Right ventricle myocardium superior (tissue), 1 donor: ENCODE data around the gene CLTB. TPM values are rescaled to one million over a fixed set of nuclear protein-coding genes. Genes with fewer than 3 reads are reported as not detected.
"Not testable (repeated sequence)": the region's sequence is repeated elsewhere in the genome, so short reads cannot be mapped to it uniquely, and the experiment has no call there.

ENCODE experiments used
- ATAC-seq: fragments of 200-7000 bp; cut with Tn5 transposase; one replicate; pipeline ENCODE4 v1.9.1; 2020; ENCODE audit warnings: mild to moderate bottlenecking; ENCODE audit not compliant: poor library complexity
- DNase-seq: peaks from one replicate; pipeline ENCODE4 v3.0.0-alpha.2; 2020
- intact Hi-C: fragments of 100-400 bp; cut with DNase I; formaldehyde crosslinking; loops from one replicate; pipeline ENCODE4 v1.11.2; 2022
- long read RNA-seq: library from polyadenylated mRNA; unstranded; transcript quantifications from one replicate; pipeline ENCODE4 v2.0.0, GENCODE V29; 2021
- total RNA-seq: library from RNA; stranded (reverse); fragmentation: NEBNext Ultra II Directional; extraction: Animal tissue kit (Norgen Biotek cat#: 25700); gene quantifications from one replicate; pipeline ENCODE4 v1.2.1, GENCODE V29; 2021
- donor health status: DM: no; HTN: yes; CAD: no; lungs with severe emphysema.

CLTB gene
- 209 TPM for total RNA-seq
- long read RNA-seq, transcript CLTB-202 (5 exons, 1,161 nt) = major isoform, 365 of 377 reads
- long read RNA-seq, partial matches to known transcripts = 5 of 377 reads
- long read RNA-seq, other reads (novel, unspliced or antisense) = 4 of 377 reads

DNA sequence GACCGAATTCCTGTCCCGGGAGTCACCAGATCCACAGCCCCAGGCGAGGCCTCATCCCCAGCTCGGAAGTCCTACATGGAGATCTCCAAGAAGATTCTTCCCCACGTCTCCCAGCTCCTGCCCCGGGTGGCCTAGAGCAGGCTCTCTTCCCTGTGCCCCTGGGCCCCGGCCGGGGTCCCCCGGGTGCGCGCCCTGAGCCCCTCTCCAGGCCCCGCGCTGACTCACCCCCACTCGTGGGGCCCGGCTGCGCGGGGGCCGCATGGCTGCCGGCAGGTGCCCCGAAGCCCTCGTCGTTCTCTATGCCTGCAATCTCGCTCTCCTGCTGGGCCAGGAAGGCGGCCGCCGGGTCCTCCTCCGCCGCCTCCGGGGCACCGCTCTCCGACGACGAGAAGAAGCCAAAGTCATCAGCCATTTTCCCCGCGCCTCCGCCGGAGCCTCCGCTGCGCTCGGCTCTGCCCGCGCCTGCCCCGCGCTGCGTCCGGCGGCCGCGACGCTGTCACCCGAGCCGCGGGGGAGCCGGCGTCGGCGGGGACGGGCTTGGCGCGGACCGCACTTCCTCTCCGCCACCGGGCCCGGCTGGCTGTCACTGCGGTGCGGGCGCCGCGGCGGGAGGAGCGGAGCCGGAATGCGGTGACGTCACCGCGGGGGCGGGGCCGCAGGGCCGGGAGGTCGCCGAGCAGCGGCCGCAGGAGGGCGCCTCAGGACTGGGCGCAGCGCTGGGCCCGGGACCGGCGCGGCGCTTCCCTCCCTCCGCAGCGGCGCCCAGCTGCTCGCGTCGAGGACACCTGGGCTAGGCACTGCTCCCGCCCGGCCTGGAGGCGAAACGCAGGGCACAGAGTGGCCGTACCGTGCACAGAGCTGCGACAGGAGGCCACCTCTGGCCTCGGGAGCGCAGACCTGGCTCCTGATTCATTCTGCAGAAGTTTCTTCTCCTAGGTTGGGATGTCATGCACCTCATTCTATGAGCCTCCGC lies at the start of gene CLTB:
Gene CLTB (minus strand): TSS at position 588 of the 973 bp plus-strand sequence. CDS start 176 bp downstream, at position 412.
- intact Hi-C loops = loop anchor here (10.0 kb wide), 1 partner anchor 119 kb away; the partner anchor contains the start of gene RNF44
- DNase-seq = peak; percentile 96
- peak; percentile 97 for ATAC-seq

- intact Hi-C loops = no loop called here
- DNase-seq (no peak), ATAC-seq (no peak)
These were observed 46.9 kb upstream of the CLTB start for GRCh38 chr5:176463113-176463764.

GRCh38 chr5:176461349-176461748 lies 45.0 kb upstream of the CLTB start:
- ATAC-seq (no peak), DNase-seq (no peak)

DNA sequence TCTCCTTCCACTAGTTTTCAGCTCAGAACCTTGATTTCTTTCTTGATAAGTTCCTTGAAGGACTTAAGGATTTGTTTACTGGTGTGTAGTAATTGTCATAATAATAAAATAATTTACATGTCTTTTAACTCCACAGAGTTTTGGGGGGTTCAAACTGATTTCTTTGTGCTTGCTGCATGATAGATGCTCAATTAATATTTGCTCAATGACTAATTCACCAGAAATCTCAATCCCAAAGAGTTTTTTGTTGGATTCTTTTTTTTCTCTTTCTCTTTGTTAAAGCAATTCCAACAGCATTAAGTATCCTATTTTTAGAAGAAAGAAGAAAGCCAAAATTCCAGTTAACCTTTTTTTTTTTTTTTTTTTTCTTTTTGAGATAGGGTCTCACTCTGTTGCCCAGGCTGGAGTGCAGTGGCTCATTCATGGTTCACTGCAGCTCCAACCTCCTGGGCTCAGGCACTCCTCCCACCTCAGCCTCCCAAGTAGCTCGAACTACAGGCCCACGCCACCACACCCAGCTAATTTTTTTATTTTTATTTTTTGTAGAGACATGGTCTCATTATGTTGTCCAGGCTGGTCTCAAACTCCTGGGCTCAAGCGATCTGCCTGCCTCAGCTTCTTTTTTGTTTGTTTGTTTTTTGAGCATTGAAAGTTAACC lies 42.7 kb upstream of the CLTB start:
- no peak for DNase-seq
- intact Hi-C loops = no loop called here
- ATAC-seq = no peak

More at GRCh38 chr5:176461349-176461748, 45.0 kb upstream of the CLTB start:
- intact Hi-C loops = no loop called here

DNA sequence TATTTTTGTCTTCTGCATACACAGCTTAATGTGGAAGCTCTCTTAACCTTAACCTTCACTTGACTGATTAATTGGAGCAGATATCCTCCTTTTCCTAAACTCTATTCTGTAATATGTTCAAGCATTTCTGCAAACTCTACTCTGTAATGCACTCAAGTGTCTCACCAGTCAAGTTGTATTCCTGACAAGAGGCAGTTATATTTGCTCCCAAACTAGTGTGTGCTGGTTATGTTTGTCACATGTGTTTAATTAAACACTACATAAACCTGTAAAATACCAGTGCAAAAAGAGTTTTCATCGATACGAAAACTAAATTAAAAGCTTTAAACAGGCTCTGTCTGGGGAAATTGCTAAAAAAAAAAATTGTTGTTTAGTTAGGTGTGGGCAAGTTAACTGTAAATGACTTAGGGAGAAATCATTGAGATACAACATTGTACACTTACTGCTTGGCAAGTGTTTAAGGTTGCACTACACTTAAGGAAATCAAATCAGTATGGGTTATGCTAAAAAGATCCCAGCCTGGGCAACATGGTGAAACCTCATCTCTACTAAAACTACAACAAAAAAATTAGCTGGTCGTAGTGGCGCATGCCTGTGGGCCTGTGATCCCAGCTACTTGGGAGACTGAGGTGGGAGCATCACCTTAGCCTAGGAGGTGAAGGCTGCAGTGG lies 38.5 kb upstream of the CLTB start:
- intact Hi-C loops = no loop called here
- ATAC-seq (no peak), DNase-seq (no peak)

- intact Hi-C loops = no loop called here
- DNase-seq (no peak), ATAC-seq (no peak)
These were observed 33.7 kb upstream of the CLTB start for GRCh38 chr5:176450077-176450476.

- intact Hi-C loops = no loop called here
- DNase-seq (peak; percentile 98), ATAC-seq (peak; percentile 99)
These were observed 31.8 kb upstream of the CLTB start, which contains the start of gene FAF2 for GRCh38 chr5:176447978-176448608. TSS of gene FAF2 (plus strand) at chr5:176448385. CDS start at chr5:176448408, 23 bp downstream.

DNA sequence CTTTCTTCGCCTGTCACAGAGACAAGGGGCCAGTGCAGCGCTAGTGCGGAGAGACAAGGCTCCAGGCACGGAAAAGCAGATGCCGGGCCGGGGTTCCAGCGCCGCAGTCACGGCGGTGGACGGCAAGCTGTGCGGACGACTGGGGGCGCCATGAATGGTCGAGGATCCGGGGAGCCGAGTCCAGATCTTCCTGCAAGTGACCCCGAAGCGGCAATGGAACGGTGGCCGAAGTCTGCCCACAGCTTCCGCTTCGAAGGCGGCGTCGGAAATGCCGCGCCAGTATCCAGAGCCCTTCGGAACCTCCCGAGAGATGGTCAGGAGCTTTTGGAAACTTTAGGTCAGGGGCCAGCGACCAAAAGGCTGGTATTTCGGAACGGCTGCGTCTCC lies 31.2 kb upstream of the CLTB start:
- intact Hi-C loops = no loop called here
- ATAC-seq = peak; percentile 50
- no peak for DNase-seq

- ATAC-seq (no peak), DNase-seq (peak; percentile 46)
- intact Hi-C loops = no loop called here
These were observed 30.7 kb upstream of the CLTB start for GRCh38 chr5:176446884-176447590.

DNA sequence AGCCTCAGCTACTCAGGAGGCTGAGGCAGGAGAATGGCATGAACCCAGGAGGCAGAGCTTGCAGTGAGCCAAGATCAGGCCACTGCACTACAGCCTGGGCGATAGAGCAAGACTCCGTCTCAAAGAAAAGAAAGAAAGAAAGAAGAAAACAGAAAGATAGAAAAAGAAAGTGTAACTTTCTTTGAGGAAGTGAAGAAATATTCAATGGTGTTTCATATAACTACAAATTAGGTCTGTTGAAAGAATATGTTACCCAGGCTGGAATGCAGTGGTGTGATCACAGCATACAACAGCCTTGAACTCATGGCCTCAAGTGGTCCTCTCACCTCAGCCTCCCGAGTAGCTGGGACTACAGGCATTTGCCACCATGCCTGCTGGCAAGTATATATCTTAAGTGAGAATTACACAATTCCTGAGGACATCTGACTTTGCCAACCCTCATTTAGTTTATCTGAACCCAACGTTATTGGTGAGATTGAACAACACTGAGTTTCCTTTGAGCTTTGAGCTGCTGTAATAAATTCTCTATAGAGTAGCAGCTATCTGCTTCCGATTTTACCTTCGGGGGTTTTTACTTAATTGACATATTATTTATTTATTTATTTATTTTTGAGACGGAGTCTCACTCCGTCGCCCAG lies 29.8 kb upstream of the CLTB start:
- intact Hi-C loops = no loop called here
- ATAC-seq = no peak
- no peak for DNase-seq

DNA sequence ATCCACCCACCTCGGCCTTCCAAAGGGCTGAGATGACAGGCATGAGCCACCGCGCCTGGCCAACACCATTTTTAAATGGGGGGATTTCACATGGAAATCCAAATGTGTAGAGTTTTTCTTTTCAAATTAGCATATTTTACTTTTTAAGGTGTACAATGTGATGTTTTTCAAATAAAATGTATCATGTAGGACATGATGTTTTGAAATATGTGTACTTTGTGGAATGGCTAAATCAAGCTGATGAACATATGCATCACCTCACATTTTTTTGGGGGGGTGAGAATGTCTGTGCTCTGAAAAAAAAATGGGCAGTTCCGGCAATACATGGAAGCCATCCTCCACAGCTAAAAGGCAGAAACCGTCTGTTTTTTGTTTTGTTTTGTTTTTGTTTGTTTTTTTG lies 28.4 kb upstream of the CLTB start:
- DNase-seq (no peak), ATAC-seq (no peak)
- intact Hi-C loops = no loop called here

- intact Hi-C loops, ATAC-seq, DNase-seq: not testable (repeated sequence)
These were observed 26.6 kb upstream of the CLTB start for GRCh38 chr5:176442911-176443310.

DNA sequence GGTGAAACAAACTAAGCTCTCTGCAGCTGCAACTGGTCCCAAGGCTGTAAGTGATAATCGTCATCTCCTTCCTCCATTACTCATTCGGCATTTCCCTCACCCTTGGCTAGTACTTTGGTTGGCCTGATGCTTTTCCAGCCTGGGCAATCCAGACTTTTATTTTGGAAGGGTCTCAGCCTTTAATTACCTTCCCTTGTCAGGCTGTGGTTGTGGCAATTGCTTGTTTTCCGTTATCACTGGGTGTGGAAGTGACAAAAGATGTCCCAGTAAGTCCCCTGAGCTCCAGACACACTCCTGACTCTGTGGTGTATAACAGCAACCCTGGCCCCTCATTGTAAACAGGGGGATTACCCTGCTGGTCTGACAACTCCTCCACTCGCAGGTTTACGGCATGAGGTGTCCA lies 25.6 kb upstream of the CLTB start:
- intact Hi-C loops = no loop called here
- DNase-seq (no peak), ATAC-seq (no peak)

GRCh38 chr5:176440927-176441706 lies 24.8 kb upstream of the CLTB start:
- DNase-seq = no peak
- ATAC-seq = no peak
- intact Hi-C loops = no loop called here

GRCh38 chr5:176438959-176439757 lies 22.8 kb upstream of the CLTB start:
- DNase-seq = no peak
- no peak for ATAC-seq
- intact Hi-C loops = no loop called here
